Measurements from ENCODE around the gene TMEM92. TPM values are rescaled to one million over a fixed set of nuclear protein-coding genes. Genes with fewer than 3 reads are reported as not detected.

TMEM92 gene
- total and polyA plus RNA-seq, 2 of the 13 experiments (the other 11 are each of a cell fraction or from before 2014, with no cell fraction given): 0.07 TPM; not detected in 1

DNA sequence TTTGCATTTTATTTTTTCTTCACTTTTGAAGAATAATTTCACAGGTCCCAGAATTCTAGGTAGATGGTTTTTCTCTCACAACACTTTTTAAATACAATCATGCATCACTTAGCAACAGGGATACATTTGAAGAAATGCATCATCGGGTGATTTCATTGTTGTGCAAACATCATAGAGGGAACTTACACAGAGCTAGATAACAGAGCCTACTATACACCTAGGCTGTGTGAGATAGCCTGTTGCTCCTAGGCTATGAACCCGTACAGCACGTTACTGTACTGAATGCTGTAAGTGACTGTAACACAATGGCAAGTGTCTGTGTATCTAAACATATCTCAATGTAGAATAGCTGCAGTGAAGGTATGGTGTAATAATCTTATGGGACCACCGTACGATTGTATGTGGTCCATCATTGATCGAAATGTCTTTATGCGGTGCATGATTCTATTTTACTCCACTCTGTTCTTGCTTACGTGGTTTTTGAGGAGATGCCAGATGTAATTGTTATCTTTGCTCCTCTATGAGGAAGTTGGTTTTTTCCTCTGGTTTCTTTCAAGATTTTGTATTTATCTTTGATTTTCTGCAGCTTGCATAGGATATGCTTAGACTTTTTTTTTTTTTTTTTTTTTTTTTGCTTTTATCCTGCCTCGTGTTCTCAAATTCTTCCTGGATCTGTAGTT, 35.5 kb upstream of the TMEM92 start:
- intact Hi-C loops (cut with micrococcal nuclease; ENCODE audit: unreplicated experiment) (no loop called here), in situ Hi-C loops (cut with HindIII; ENCODE audit: extremely low pct_ligation_motif_present, low pct_unique_long_range_greater_than_20kb) (no loop called here)
- H3K79me2 ChIP-seq (ENCODE audit: insufficient read depth, low read length): no peaks in the 10 kb centered on the region
- H3K27ac ChIP-seq (ENCODE audit: extremely low read length, insufficient read depth, low read length): no peak overlapping the region
- no peak overlapping the region for H3K9ac ChIP-seq (ENCODE audit: insufficient read depth, low read depth, low read length)
- H3K4me3 ChIP-seq (replicated peaks in 1 of 3; ENCODE audit: insufficient read depth in 1 of 3, low read depth in 2 of 3, low read length in 3 of 3): no peak overlapping the region
- FAIRE-seq (peak; percentile 50), DNase-seq (ENCODE audit: low spot score) (peak; percentile 39), ATAC-seq (peak; percentile 48; the same call in 1 of the 3 replicates)
- no peak overlapping the region for H3K4me2 ChIP-seq (ENCODE audit: low read depth, low read length)
- no peaks in the 10 kb centered on the region for H3K36me3 ChIP-seq (replicated peaks in 1 of 2; ENCODE audit: control insufficient read depth in 1 of 2, insufficient read depth in 2 of 2, low read length in 2 of 2)
- BruUV-seq (replicated peaks): no TSS peak
- H4K20me1 ChIP-seq (ENCODE audit: insufficient read depth, low read length): no peaks in the 10 kb centered on the region
- POLR2A ChIA-PET: no interaction called here
- no peak for TF ChIP-seq MEIS1 (CRISPR knock-in tag; IDR thresholded peaks at IDR 0.05; ENCODE audit: borderline replicate concordance)
- no peak for TF ChIP-seq ZNF292 (CRISPR knock-in tag; IDR thresholded peaks at IDR 0.05; ENCODE audit: borderline replicate concordance, low read depth)
- no peak for TF ChIP-seq ZNF878 (CRISPR knock-in tag; IDR thresholded peaks at IDR 0.05)
- TF ChIP-seq, protein P1, sequence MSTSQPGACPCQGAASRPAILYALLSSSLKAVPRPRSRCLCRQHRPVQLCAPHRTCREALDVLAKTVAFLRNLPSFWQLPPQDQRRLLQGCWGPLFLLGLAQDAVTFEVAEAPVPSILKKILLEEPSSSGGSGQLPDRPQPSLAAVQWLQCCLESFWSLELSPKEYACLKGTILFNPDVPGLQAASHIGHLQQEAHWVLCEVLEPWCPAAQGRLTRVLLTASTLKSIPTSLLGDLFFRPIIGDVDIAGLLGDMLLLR (CRISPR knock-in tag; IDR thresholded peaks at IDR 0.05): no peak
- no peak for TF ChIP-seq FLYWCH1 (CRISPR knock-in tag; IDR thresholded peaks at IDR 0.05)
- TF ChIP-seq HNRNPUL1 (IDR thresholded peaks at IDR 0.05; ENCODE audit: low read depth, low read length): no peak
- no peak for TF ChIP-seq HDAC2 (CRISPR knock-in tag; IDR thresholded peaks at IDR 0.05)
- no peak for TF ChIP-seq ZNF766 (CRISPR knock-in tag; IDR thresholded peaks at IDR 0.05; ENCODE audit: borderline replicate concordance)
- TF ChIP-seq ZNF414 (CRISPR knock-in tag; IDR thresholded peaks at IDR 0.05): no peak
- no peak for TF ChIP-seq ZNF326 (CRISPR knock-in tag; IDR thresholded peaks at IDR 0.05; ENCODE audit: borderline replicate concordance)
- TF ChIP-seq TCF7 (IDR thresholded peaks at IDR 0.05; ENCODE audit: low read depth): no peak
- no peak for TF ChIP-seq ATRX (CRISPR knock-in tag; IDR thresholded peaks at IDR 0.05; ENCODE audit: borderline replicate concordance)
- no peak for TF ChIP-seq SOX13 (IDR thresholded peaks at IDR 0.05)
- no peak for TF ChIP-seq SOX13 (CRISPR knock-in tag; conservative IDR thresholded peaks at IDR 0.05 in 1 of 2, IDR thresholded peaks at IDR 0.05 in 1 of 2)
- no peak for TF ChIP-seq IRF1 (CRISPR knock-in tag; IDR thresholded peaks at IDR 0.05; ENCODE audit: low read depth)
- TF ChIP-seq, protein P2, sequence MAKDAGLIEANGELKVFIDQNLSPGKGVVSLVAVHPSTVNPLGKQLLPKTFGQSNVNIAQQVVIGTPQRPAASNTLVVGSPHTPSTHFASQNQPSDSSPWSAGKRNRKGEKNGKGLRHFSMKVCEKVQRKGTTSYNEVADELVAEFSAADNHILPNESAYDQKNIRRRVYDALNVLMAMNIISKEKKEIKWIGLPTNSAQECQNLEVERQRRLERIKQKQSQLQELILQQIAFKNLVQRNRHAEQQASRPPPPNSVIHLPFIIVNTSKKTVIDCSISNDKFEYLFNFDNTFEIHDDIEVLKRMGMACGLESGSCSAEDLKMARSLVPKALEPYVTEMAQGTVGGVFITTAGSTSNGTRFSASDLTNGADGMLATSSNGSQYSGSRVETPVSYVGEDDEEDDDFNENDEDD (CRISPR knock-in tag; IDR thresholded peaks at IDR 0.05; ENCODE audit: borderline replicate concordance): no peak
- TF ChIP-seq ZNF264 (CRISPR knock-in tag; IDR thresholded peaks at IDR 0.05): no peak
- no peak for TF ChIP-seq ZNF3 (CRISPR knock-in tag; IDR thresholded peaks at IDR 0.05)
- no peak overlapping the region for H2AFZ ChIP-seq (ENCODE audit: low read length)
- H3K9me3 ChIP-seq (ENCODE audit: low read length): peaks cover 14% of the 10 kb centered on the region
- CTCF ChIA-PET (ENCODE audit: low intra/inter-chr PET ratio, low total read pairs): interaction anchor here (0.6 kb wide), 1 partner anchor 28 kb away, joined by 3 read pairs; no protein-coding TSS in a partner anchor
- WGBS (ENCODE audit: low lambda C conversion rate): 30% methylated on average over 9 of the region's 9 CpGs
- no peaks in the 10 kb centered on the region for H3K4me1 ChIP-seq (ENCODE audit: insufficient read depth, low read length)
- H3K27me3 ChIP-seq (ENCODE audit: control insufficient read depth in 1 of 2, insufficient read depth in 2 of 2, low read length in 2 of 2): peaks cover 0 to 8% of the 10 kb centered on the region in 2 experiments; a peak in 3 of 5 replicates
